ENCODE data around the gene TMEM263.

The TMEM263 gene

DNA sequence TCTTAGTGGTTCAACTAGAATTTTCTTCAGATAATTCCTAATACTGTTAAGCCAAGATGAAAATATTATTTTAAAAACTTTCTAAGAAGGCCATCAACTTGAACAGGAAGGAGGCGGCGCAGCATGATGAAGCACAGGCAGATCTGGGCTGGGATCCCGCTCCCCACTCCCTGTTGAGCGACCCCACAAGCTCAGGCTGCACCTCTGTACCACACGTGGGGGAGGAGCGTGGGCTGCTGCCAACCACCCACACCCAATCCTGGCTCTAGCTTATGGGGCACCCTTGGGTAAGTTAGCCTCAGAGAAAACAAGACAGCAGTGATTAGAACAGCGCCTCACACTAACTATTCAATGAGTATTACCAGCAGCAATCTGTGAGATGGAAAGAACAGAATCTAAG, 25.2 kb downstream of the TMEM263 start:
- TF ChIP-seq, protein P1, sequence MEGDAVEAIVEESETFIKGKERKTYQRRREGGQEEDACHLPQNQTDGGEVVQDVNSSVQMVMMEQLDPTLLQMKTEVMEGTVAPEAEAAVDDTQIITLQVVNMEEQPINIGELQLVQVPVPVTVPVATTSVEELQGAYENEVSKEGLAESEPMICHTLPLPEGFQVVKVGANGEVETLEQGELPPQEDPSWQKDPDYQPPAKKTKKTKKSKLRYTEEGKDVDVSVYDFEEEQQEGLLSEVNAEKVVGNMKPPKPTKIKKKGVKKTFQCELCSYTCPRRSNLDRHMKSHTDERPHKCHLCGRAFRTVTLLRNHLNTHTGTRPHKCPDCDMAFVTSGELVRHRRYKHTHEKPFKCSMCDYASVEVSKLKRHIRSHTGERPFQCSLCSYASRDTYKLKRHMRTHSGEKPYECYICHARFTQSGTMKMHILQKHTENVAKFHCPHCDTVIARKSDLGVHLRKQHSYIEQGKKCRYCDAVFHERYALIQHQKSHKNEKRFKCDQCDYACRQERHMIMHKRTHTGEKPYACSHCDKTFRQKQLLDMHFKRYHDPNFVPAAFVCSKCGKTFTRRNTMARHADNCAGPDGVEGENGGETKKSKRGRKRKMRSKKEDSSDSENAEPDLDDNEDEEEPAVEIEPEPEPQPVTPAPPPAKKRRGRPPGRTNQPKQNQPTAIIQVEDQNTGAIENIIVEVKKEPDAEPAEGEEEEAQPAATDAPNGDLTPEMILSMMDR (IDR thresholded peaks at IDR 0.05), result no peak
- Histone ChIP-seq H3K9me3 (no peaks in the 10 kb centered on the region), H3K27ac (no peak overlapping the region), H3K4me1 (peaks cover 0 to 38% (median 22%) of the 10 kb centered on the region in 4 donors), H3K4me3 (no peak overlapping the region), H3K36me3 (peaks cover 0 to 8% (median 0%) of the 10 kb centered on the region in 3 donors), H3K27me3 (no peaks in the 10 kb centered on the region)
- DNase-seq, result no peak
- intact Hi-C loops (cut with DNase I; ENCODE audit: low total_unique reads), result no loop called here

- TF ChIP-seq, protein P1 (IDR thresholded peaks at IDR 0.05), result no peak
- intact Hi-C loops (cut with DNase I; ENCODE audit: low total_unique reads), result no loop called here
- Histone ChIP-seq H3K27me3 (no peaks in the 10 kb centered on the region), H3K36me3 (peaks cover 0 to 8% (median 0%) of the 10 kb centered on the region in 3 donors), H3K27ac (no peak overlapping the region), H3K9me3 (no peaks in the 10 kb centered on the region), H3K4me1 (peaks cover 0 to 36% (median 25%) of the 10 kb centered on the region in 4 donors), H3K4me3 (no peak overlapping the region)
- DNase-seq, result no peak
These were observed 26.1 kb downstream of the TMEM263 start for GRCh38 chr12:106981788-106982187.

GRCh38 chr12:106982229-106982628, 26.5 kb downstream of the TMEM263 start:
- peaks cover 0 to 31% (median 24%) of the 10 kb centered on the region in 4 donors for H3K4me1 ChIP-seq
- no peaks in the 10 kb centered on the region for H3K9me3 ChIP-seq
- DNase-seq, result no peak
- no peak overlapping the region for H3K4me3 ChIP-seq
- TF ChIP-seq, protein P1 (IDR thresholded peaks at IDR 0.05), result no peak
- intact Hi-C loops (cut with DNase I; ENCODE audit: low total_unique reads), result no loop called here
- H3K36me3 ChIP-seq, result peaks cover 0 to 8% (median 0%) of the 10 kb centered on the region in 3 donors
- no peaks in the 10 kb centered on the region for H3K27me3 ChIP-seq
- no peak overlapping the region for H3K27ac ChIP-seq

GRCh38 chr12:106984588-106985137, 29.0 kb downstream of the TMEM263 start:
- Histone ChIP-seq H3K4me1 (peaks cover 0 to 37% (median 31%) of the 10 kb centered on the region in 4 donors), H3K27ac (no peak overlapping the region), H3K36me3 (peaks cover 0 to 8% (median 0%) of the 10 kb centered on the region in 3 donors), H3K9me3 (no peaks in the 10 kb centered on the region), H3K4me3 (no peak overlapping the region), H3K27me3 (no peaks in the 10 kb centered on the region)
- intact Hi-C loops (cut with DNase I; ENCODE audit: low total_unique reads), result no loop called here
- no peak for DNase-seq
- TF ChIP-seq, protein P1 (IDR thresholded peaks at IDR 0.05), result no peak

GRCh38 chr12:106985479-106985878, 29.8 kb downstream of the TMEM263 start:
- intact Hi-C loops (cut with DNase I; ENCODE audit: low total_unique reads), result no loop called here
- Histone ChIP-seq H3K4me3 (peak overlapping the region in 1 of 2 donors; percentile 81), H3K9me3 (no peaks in the 10 kb centered on the region), H3K27ac (peak overlapping the region; percentile 93 to 95), H3K4me1 (peaks cover 0 to 40% (median 31%) of the 10 kb centered on the region in 4 donors), H3K27me3 (no peaks in the 10 kb centered on the region), H3K36me3 (peaks cover 0 to 8% (median 0%) of the 10 kb centered on the region in 3 donors)
- TF ChIP-seq, protein P1 (IDR thresholded peaks at IDR 0.05), result no peak
- DNase-seq, result no peak

Data from tibial artery (tissue), 4 donors.